ENCODE measurements around the gene LIN9. TPM values are rescaled to one million over a fixed set of nuclear protein-coding genes. Genes with fewer than 3 reads are reported as not detected.

The LIN9 gene
- total RNA-seq, 1 donor from 2014 or later: 10.5 TPM

- TF ChIP-seq CTCF (conservative IDR thresholded peaks at IDR 0.05): no peak
- H3K9me3 Mint-ChIP-seq: no peaks in the 10 kb centered on the region
- no peak overlapping the region for H3K27ac Mint-ChIP-seq
Measured at GRCh38 chr1:226236826-226237225, 72.1 kb downstream of the LIN9 start.

GRCh38 chr1:226233806-226234205, 75.2 kb downstream of the LIN9 start:
- DNase-seq (ENCODE audit: extremely low spot score, unreplicated experiment): no peak
- no peaks in the 10 kb centered on the region for H3K4me1 Mint-ChIP-seq (ENCODE audit: unreplicated experiment)
- H3K27ac Mint-ChIP-seq: no peak overlapping the region
- H3K27me3 Mint-ChIP-seq: no peaks in the 10 kb centered on the region
- no peaks in the 10 kb centered on the region for H3K9me3 Mint-ChIP-seq
- no peak for TF ChIP-seq CTCF (conservative IDR thresholded peaks at IDR 0.05)
- no peak overlapping the region for H3K4me3 Mint-ChIP-seq
- peaks cover 20% of the 10 kb centered on the region for H3K36me3 Mint-ChIP-seq

More at GRCh38 chr1:226236826-226237225, 72.1 kb downstream of the LIN9 start:
- no peak overlapping the region for H3K4me3 Mint-ChIP-seq
- no peak for DNase-seq (ENCODE audit: extremely low spot score, unreplicated experiment)
- no peaks in the 10 kb centered on the region for H3K27me3 Mint-ChIP-seq
- peaks cover 15% of the 10 kb centered on the region for H3K36me3 Mint-ChIP-seq
- no peaks in the 10 kb centered on the region for H3K4me1 Mint-ChIP-seq (ENCODE audit: unreplicated experiment)

- no peaks in the 10 kb centered on the region for H3K9me3 Mint-ChIP-seq
- no peak for DNase-seq (ENCODE audit: extremely low spot score, unreplicated experiment)
- no peak overlapping the region for H3K4me3 Mint-ChIP-seq
- H3K27me3 Mint-ChIP-seq: no peaks in the 10 kb centered on the region
- TF ChIP-seq CTCF (conservative IDR thresholded peaks at IDR 0.05): no peak
- no peaks in the 10 kb centered on the region for H3K4me1 Mint-ChIP-seq (ENCODE audit: unreplicated experiment)
- H3K27ac Mint-ChIP-seq: no peak overlapping the region
- peaks cover 20% of the 10 kb centered on the region for H3K36me3 Mint-ChIP-seq
Measured at GRCh38 chr1:226233293-226233692, 75.7 kb downstream of the LIN9 start.

GRCh38 chr1:226226601-226227000, 82.4 kb downstream of the LIN9 start:
- H3K4me3 Mint-ChIP-seq: peak overlapping the region; percentile 12
- no peak for DNase-seq (ENCODE audit: extremely low spot score, unreplicated experiment)
- H3K27me3 Mint-ChIP-seq: peaks cover 40% of the 10 kb centered on the region

GRCh38 chr1:226223786-226224244, 85.1 kb downstream of the LIN9 start:
- DNase-seq (ENCODE audit: extremely low spot score, unreplicated experiment): no peak
- Mint-ChIP-seq H3K27me3 (peaks cover 44% of the 10 kb centered on the region), H3K36me3 (no peaks in the 10 kb centered on the region), H3K4me1 (ENCODE audit: unreplicated experiment) (peaks cover 6% of the 10 kb centered on the region), H3K4me3 (peak overlapping the region; percentile 86), H3K27ac (no peak overlapping the region), H3K9me3 (no peaks in the 10 kb centered on the region)
- TF ChIP-seq CTCF (conservative IDR thresholded peaks at IDR 0.05): peak; percentile 20

More at GRCh38 chr1:226226601-226227000, 82.4 kb downstream of the LIN9 start:
- Mint-ChIP-seq H3K27ac (no peak overlapping the region), H3K36me3 (peaks cover 5% of the 10 kb centered on the region), H3K4me1 (ENCODE audit: unreplicated experiment) (no peaks in the 10 kb centered on the region), H3K9me3 (no peaks in the 10 kb centered on the region)
- TF ChIP-seq CTCF (conservative IDR thresholded peaks at IDR 0.05): no peak

Measured in type B pancreatic cell (in vitro differentiated cells).